ENCODE measurements around the gene TOX2.

GRCh38 chr20:44115762-44116644 lies 201.4 kb downstream of the TOX2 start:
- TF ChIP-seq POLR2A (IDR thresholded peaks at IDR 0.05; ENCODE audit: low read depth, low read length), result no peak
- TF ChIP-seq POLR2AphosphoS5 (IDR thresholded peaks at IDR 0.05; ENCODE audit: low read depth, low read length), result no peak

Measured in GM12892 (cell line).